Memory B cell (primary cell): ENCODE measurements around the gene HEATR3.
"Not testable (repeated sequence)": the region's sequence is repeated elsewhere in the genome, so short reads cannot be mapped to it uniquely, and the experiment has no call there.

Experiments
- ATAC-seq: fragments of 150-1000 bp; cut with Tn5 transposase; 2 replicates; pipeline ENCODE4 v1.10.0; 2021; ENCODE audit warnings: low read depth, mild to moderate bottlenecking, moderate library complexity
- DNase-seq, 2 donors: peaks; one replicate each; pipeline ENCODE4 v3.0.0; 2022; ENCODE audit warnings: low spot score in 2 of 2
- H3K27ac Mint-ChIP-seq: one replicate; pipeline ENCODE4 v1.8.0; 2022; ENCODE audit warnings: mild to moderate bottlenecking, moderate library complexity, mixed read lengths
- H3K27me3 Mint-ChIP-seq: one replicate; pipeline ENCODE4 v1.8.0; 2022; ENCODE audit warnings: mixed read lengths
- H3K36me3 Mint-ChIP-seq: one replicate; pipeline ENCODE4 v1.8.0; 2022; ENCODE audit warnings: mild to moderate bottlenecking, mixed read lengths
- H3K4me1 Mint-ChIP-seq: one replicate; pipeline ENCODE4 v1.8.0; 2022; ENCODE audit warnings: mixed read lengths
- H3K4me3 Mint-ChIP-seq: one replicate; pipeline ENCODE4 v1.8.0; 2022; ENCODE audit warnings: mild to moderate bottlenecking, moderate library complexity, mixed read lengths
- H3K9me3 Mint-ChIP-seq: one replicate; pipeline ENCODE4 v1.8.0; 2022; ENCODE audit warnings: mixed read lengths

The HEATR3 gene

GRCh38 chr16:50099957-50100648 is 34.3 kb downstream of the HEATR3 start:
- H3K4me1 Mint-ChIP-seq: no peaks in the 10 kb centered on the region
- peaks cover 15% of the 10 kb centered on the region for H3K36me3 Mint-ChIP-seq
- H3K27me3 Mint-ChIP-seq: no peaks in the 10 kb centered on the region
- H3K27ac Mint-ChIP-seq: peak overlapping the region; percentile 65
- H3K4me3 Mint-ChIP-seq: no peak overlapping the region
- DNase-seq (no peak), ATAC-seq (no peak)
- no peaks in the 10 kb centered on the region for H3K9me3 Mint-ChIP-seq

DNA sequence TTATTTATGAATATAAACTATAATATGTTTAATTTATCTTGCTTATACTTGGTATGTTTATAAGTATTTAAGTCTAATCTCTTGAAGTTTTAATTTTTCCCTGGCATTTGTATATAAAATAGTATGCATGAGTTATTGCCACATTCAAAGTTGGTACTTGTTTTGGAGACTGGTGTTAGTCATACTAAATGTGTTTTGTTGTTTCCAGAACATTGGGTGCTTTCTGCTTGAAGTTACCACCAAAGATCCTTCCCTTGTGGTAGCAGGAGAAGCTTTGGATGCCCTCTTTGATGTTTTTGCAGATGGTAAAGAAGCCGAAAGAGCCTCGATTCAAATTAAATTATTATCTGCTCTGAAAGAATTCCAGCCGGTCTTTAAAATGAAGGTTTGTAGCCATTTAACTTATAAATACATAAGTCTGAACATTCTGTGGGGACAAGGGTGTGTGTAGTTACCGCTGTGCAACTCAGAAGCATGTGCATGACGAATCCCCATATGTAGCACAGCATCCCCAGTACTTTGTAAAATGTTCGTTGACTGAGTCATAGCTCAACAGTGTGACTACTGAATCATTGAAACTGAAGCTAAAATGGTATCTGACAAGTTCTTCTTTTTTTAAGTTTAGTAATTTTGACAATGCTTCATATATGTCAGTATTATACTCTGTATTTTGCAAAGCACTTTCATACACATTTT is 36.4 kb downstream of the HEATR3 start:
- H3K4me3 Mint-ChIP-seq: no peak overlapping the region
- H3K27ac Mint-ChIP-seq: no peak overlapping the region
- DNase-seq: no peak
- no peaks in the 10 kb centered on the region for H3K4me1 Mint-ChIP-seq
- no peak for ATAC-seq
- no peaks in the 10 kb centered on the region for H3K9me3 Mint-ChIP-seq
- no peaks in the 10 kb centered on the region for H3K27me3 Mint-ChIP-seq
- peaks cover 16% of the 10 kb centered on the region for H3K36me3 Mint-ChIP-seq

GRCh38 chr16:50103764-50104163 is 38.0 kb downstream of the HEATR3 start:
- H3K27ac Mint-ChIP-seq: no peak overlapping the region
- H3K4me3 Mint-ChIP-seq: no peak overlapping the region
- DNase-seq: no peak
- H3K9me3 Mint-ChIP-seq: no peaks in the 10 kb centered on the region
- H3K4me1 Mint-ChIP-seq: no peaks in the 10 kb centered on the region
- peaks cover 18% of the 10 kb centered on the region for H3K36me3 Mint-ChIP-seq
- H3K27me3 Mint-ChIP-seq: no peaks in the 10 kb centered on the region
- ATAC-seq: no peak

DNA sequence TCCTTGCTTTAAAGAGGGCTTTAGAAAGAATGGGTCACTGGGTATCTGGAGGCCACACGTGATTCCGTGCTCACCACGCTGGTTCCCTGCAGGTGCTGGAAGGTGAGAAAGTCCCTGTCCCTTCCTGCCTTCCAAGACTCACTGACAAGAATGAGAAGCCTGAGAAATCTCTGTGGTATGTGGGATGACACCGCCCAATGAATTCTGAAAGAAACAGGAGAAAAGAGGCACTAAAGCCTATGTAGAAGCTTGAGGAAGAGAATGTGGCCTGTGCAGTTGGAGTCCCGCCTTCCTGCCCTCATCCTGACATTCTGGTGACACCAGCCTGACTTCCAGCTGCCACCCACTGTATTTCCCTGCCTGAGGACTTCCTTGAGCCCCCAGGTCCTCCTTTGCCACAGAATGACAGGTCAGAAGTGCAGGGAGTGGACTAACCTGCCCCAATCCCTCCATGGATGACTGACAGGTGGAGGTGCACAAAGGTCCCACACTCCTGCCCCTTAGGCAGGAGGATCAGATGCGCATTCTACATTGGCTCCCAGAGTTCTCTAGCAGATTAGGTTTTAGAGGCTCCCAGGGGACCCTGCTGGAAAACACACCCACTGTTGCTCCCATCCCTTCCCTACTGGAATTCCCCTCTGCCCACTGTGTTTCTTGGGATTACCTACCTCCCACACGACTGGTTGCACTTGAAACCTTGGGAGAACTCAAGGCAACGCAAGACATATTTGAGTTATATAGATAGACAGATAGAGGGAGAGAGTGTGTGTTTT is 48.8 kb downstream of the HEATR3 start:
- DNase-seq: no peak
- no peaks in the 10 kb centered on the region for H3K9me3 Mint-ChIP-seq
- no peaks in the 10 kb centered on the region for H3K36me3 Mint-ChIP-seq
- H3K4me3 Mint-ChIP-seq: no peak overlapping the region
- peaks cover 2% of the 10 kb centered on the region for H3K27me3 Mint-ChIP-seq
- H3K4me1 Mint-ChIP-seq: no peaks in the 10 kb centered on the region
- H3K27ac Mint-ChIP-seq: no peak overlapping the region
- no peak for ATAC-seq

- H3K4me1 Mint-ChIP-seq: peaks cover 14% of the 10 kb centered on the region
- no peak for ATAC-seq
- H3K9me3 Mint-ChIP-seq: peaks cover 3% of the 10 kb centered on the region
Observed at GRCh38 chr16:50120711-50121110, 54.9 kb downstream of the HEATR3 start.

GRCh38 chr16:50121278-50121677 is 55.5 kb downstream of the HEATR3 start:
- Mint-ChIP-seq H3K27ac (no peak overlapping the region), H3K36me3 (peaks cover 4% of the 10 kb centered on the region), H3K4me1 (peaks cover 14% of the 10 kb centered on the region), H3K9me3 (peaks cover 3% of the 10 kb centered on the region), H3K4me3 (no peak overlapping the region), H3K27me3 (peaks cover 2% of the 10 kb centered on the region)
- DNase-seq (no peak), ATAC-seq (no peak)

More at GRCh38 chr16:50120711-50121110, 54.9 kb downstream of the HEATR3 start:
- DNase-seq: no peak
- no peak overlapping the region for H3K27ac Mint-ChIP-seq
- no peak overlapping the region for H3K4me3 Mint-ChIP-seq
- H3K36me3 Mint-ChIP-seq: peaks cover 4% of the 10 kb centered on the region
- H3K27me3 Mint-ChIP-seq: peaks cover 2% of the 10 kb centered on the region

DNA sequence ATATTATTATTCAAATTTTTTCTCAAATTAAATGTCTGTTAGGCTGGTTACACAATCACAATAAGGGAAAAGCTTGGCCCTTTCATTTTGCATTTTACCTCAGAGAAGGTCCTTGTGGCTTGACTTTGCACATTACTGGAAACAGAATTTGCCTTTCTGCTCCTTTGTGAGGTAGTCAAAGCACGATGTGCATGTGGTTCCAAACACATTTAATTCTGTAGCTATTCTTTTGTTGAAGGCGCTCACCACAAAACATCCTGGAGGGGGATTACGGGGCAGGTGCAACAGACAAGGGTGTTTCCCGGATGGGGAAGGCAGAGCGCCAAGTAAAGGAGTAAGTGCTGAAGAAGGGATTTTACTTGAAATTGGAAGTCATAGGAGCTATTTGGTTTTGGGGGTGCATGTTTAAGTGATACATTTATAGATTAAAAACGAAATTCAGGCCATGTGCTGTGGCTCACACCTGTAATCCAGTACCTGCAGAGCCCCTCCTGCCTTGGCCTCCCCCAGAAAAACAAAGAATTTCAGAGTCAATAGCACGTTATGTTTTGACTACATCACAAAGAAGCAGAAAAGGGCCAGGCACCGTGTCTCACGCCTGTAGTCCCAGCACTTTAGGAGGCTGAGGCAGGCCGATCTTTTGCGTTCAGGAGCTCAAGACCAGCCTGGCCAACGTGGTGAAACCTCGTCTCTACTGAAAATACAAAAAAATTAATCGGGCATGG is 56.1 kb downstream of the HEATR3 start:
- DNase-seq (no peak), ATAC-seq (peak; percentile 80)
- H3K9me3 Mint-ChIP-seq: peaks cover 3% of the 10 kb centered on the region
- H3K4me1 Mint-ChIP-seq: peaks cover 14% of the 10 kb centered on the region
- peaks cover 4% of the 10 kb centered on the region for H3K36me3 Mint-ChIP-seq
- H3K27me3 Mint-ChIP-seq: peaks cover 2% of the 10 kb centered on the region
- no peak overlapping the region for H3K27ac Mint-ChIP-seq
- H3K4me3 Mint-ChIP-seq: peak overlapping the region; percentile 33

GRCh38 chr16:50123417-50123816 is 57.6 kb downstream of the HEATR3 start:
- ATAC-seq (no peak), DNase-seq (no peak)
- Mint-ChIP-seq H3K36me3 (peaks cover 4% of the 10 kb centered on the region), H3K27ac (no peak overlapping the region), H3K4me3 (no peak overlapping the region), H3K9me3 (peaks cover 3% of the 10 kb centered on the region), H3K27me3 (peaks cover 2% of the 10 kb centered on the region), H3K4me1 (peaks cover 14% of the 10 kb centered on the region)

- Mint-ChIP-seq H3K36me3 (peaks cover 4% of the 10 kb centered on the region), H3K27ac (no peak overlapping the region), H3K4me1 (peaks cover 14% of the 10 kb centered on the region), H3K9me3 (peaks cover 3% of the 10 kb centered on the region), H3K4me3 (no peak overlapping the region), H3K27me3 (peaks cover 2% of the 10 kb centered on the region)
- DNase-seq: no peak
- ATAC-seq: no peak
Observed at GRCh38 chr16:50124769-50125168, 59.0 kb downstream of the HEATR3 start.

DNA sequence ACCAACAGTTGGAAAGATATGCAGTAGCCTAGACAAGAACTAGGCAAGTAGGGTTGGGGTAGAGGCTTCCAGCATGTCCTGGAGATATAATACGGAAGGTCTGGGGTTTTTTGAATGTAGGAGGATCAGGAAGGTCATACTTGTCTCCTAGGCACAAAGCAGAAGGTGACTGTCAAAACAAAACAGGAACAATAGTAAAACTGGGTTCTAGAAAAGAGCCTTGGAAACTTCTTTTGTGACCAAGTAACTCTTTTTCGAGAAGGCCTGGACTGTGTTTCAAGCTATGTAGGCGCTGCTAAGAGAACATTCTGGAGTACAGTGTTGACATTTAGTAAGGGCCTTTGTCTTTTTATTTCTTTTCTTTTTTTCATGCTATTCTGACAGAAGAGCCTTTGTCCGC is 60.4 kb downstream of the HEATR3 start:
- no peak for DNase-seq
- ATAC-seq: no peak

GRCh38 chr16:50132571-50132970 is 66.8 kb downstream of the HEATR3 start:
- not testable (repeated sequence) for ATAC-seq, H3K4me3 Mint-ChIP-seq, H3K4me1 Mint-ChIP-seq, H3K9me3 Mint-ChIP-seq, H3K27ac Mint-ChIP-seq, H3K36me3 Mint-ChIP-seq, H3K27me3 Mint-ChIP-seq, DNase-seq

More for the DNA sequence above, 60.4 kb downstream of the HEATR3 start:
- Mint-ChIP-seq H3K36me3 (peaks cover 4% of the 10 kb centered on the region), H3K27ac (no peak overlapping the region), H3K4me3 (no peak overlapping the region), H3K4me1 (peaks cover 14% of the 10 kb centered on the region), H3K9me3 (peaks cover 3% of the 10 kb centered on the region), H3K27me3 (peaks cover 2% of the 10 kb centered on the region)

- peaks cover 4% of the 10 kb centered on the region for H3K27me3 Mint-ChIP-seq
- no peak overlapping the region for H3K27ac Mint-ChIP-seq
- H3K4me3 Mint-ChIP-seq: no peak overlapping the region
- ATAC-seq: no peak
- H3K36me3 Mint-ChIP-seq: no peaks in the 10 kb centered on the region
- H3K4me1 Mint-ChIP-seq: no peaks in the 10 kb centered on the region
- H3K9me3 Mint-ChIP-seq: no peaks in the 10 kb centered on the region
- no peak for DNase-seq
Observed at GRCh38 chr16:50133214-50133613, 67.4 kb downstream of the HEATR3 start.

DNA sequence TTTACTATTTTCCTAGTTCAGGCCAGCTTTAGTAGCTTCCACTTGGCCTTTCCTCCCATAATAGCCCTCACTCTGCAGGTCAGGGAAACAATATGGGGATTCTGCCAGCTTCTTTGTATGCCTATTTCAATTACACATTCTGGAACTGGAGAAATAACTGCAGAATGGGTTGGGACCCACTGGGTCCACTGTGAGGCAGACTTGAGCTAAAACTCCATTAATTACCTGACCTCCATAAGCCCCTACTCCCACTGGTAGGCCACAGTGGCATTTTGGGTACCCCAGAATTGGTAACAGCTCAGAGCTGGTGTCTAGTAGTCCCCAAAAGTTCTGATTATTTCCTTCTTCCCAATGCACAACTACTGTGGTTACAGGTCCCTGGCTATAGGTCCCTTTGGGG is 70.6 kb downstream of the HEATR3 start:
- ATAC-seq (no peak), DNase-seq (no peak)
- Mint-ChIP-seq H3K4me3 (no peak overlapping the region), H3K36me3 (no peaks in the 10 kb centered on the region), H3K9me3 (no peaks in the 10 kb centered on the region), H3K27ac (no peak overlapping the region), H3K27me3 (peaks cover 4% of the 10 kb centered on the region), H3K4me1 (no peaks in the 10 kb centered on the region)

GRCh38 chr16:50137268-50137667 is 71.5 kb downstream of the HEATR3 start:
- Mint-ChIP-seq H3K4me3 (no peak overlapping the region), H3K27me3 (peaks cover 1% of the 10 kb centered on the region), H3K27ac (no peak overlapping the region), H3K36me3 (no peaks in the 10 kb centered on the region), H3K9me3 (no peaks in the 10 kb centered on the region), H3K4me1 (no peaks in the 10 kb centered on the region)
- ATAC-seq (no peak), DNase-seq (no peak)
